Measurements from ENCODE around the gene DTL. TPM values are rescaled to one million over a fixed set of nuclear protein-coding genes. Genes with fewer than 3 reads are reported as not detected.

The DTL gene
- total and polyA plus RNA-seq, 2 of the 13 experiments (the other 11 are each of a cell fraction or from before 2014, with no cell fraction given) = 10.4 to 32.8 TPM

- TF ChIP-seq PHF5A (CRISPR knock-in tag; IDR thresholded peaks at IDR 0.05; ENCODE audit: low read depth, unreplicated experiment) = peak; percentile 3
- no peak for TF ChIP-seq NFYB (CRISPR knock-in tag; IDR thresholded peaks at IDR 0.05)
- no peak for TF ChIP-seq ZNF431 (CRISPR knock-in tag; IDR thresholded peaks at IDR 0.05; ENCODE audit: borderline replicate concordance, low read depth)
- TF ChIP-seq ZNF678 (CRISPR knock-in tag; IDR thresholded peaks at IDR 0.05) = no peak
- no peak for TF ChIP-seq XBP1 (CRISPR knock-in tag; IDR thresholded peaks at IDR 0.05)
- no peak for TF ChIP-seq SATB2 (CRISPR knock-in tag; IDR thresholded peaks at IDR 0.05)
- TF ChIP-seq ZBTB42 (CRISPR knock-in tag; IDR thresholded peaks at IDR 0.05) = no peak
- TF ChIP-seq CREBL2 (CRISPR knock-in tag; IDR thresholded peaks at IDR 0.05; ENCODE audit: borderline replicate concordance) = no peak
- 0 out of 2 replicates have a peak, but pooled peaks have one; percentile 49 for TF ChIP-seq ZNF841 (CRISPR knock-in tag; IDR thresholded peaks at IDR 0.05; ENCODE audit: borderline replicate concordance)
- no peak for TF ChIP-seq CENPX (CRISPR knock-in tag; IDR thresholded peaks at IDR 0.05)
- no peak for TF ChIP-seq ARID2 (CRISPR knock-in tag; IDR thresholded peaks at IDR 0.05; ENCODE audit: borderline replicate concordance)
- TF ChIP-seq ZSCAN5A (CRISPR knock-in tag; IDR thresholded peaks at IDR 0.05; ENCODE audit: borderline replicate concordance) = no peak
- TF ChIP-seq ZNF333 (CRISPR knock-in tag; IDR thresholded peaks at IDR 0.05; ENCODE audit: borderline replicate concordance) = 0 out of 2 replicates have a peak, but pooled peaks have one; percentile 18
- no peak for TF ChIP-seq ZNF691 (CRISPR knock-in tag; IDR thresholded peaks at IDR 0.05; ENCODE audit: borderline replicate concordance, low read depth)
- TF ChIP-seq SALL1 (CRISPR knock-in tag; IDR thresholded peaks at IDR 0.05) = no peak
- no peak for TF ChIP-seq ZNF232 (CRISPR knock-in tag; IDR thresholded peaks at IDR 0.05; ENCODE audit: borderline replicate concordance)
- no peak for TF ChIP-seq AKNA (CRISPR knock-in tag; IDR thresholded peaks at IDR 0.05; ENCODE audit: borderline replicate concordance)
- 0 out of 2 replicates have a peak, but pooled peaks have one; percentile 4 for TF ChIP-seq ZNF776 (CRISPR knock-in tag; IDR thresholded peaks at IDR 0.05)
- TF ChIP-seq POLR2AphosphoS2 (IDR thresholded peaks at IDR 0.05; ENCODE audit: low read depth, low read length) = no peak
- no peak for TF ChIP-seq CBX1 (IDR thresholded peaks at IDR 0.05; ENCODE audit: low read depth)
- no peak for TF ChIP-seq MLX (CRISPR knock-in tag; IDR thresholded peaks at IDR 0.05)
- TF ChIP-seq ZNF205 (CRISPR knock-in tag; IDR thresholded peaks at IDR 0.05) = no peak
- no peak for TF ChIP-seq ZNF207 (IDR thresholded peaks at IDR 0.05; ENCODE audit: borderline replicate concordance)
Measured at GRCh38 chr1:212035835-212036605, 472 bp downstream of the DTL start (continued).

All from HepG2 (cell line).